ENCODE data around the gene CFAP251. TPM values are rescaled to one million over a fixed set of nuclear protein-coding genes. Genes with fewer than 3 reads are reported as not detected.

Gene CFAP251
- total and polyA plus RNA-seq, 12 donors, result 0.52 to 4.6 (median 1.5) TPM

DNA sequence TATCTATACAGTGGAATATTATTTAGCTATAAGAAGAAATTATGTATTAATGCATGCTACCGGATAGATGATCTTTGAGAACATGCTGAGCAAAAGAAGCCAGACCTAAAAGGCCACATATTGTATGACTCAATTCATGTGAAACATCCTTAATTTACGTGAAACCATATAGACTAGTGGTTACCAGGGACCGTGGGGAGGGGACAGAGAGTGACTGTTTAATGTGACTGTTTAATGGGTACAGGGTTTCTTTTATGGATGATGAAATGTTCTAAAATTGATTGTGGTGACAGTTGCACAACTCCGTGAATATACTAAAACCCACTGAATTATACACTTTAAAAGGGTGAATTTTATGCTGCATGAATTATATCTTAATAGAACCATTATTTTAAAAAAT, 94.7 kb downstream of the CFAP251 start:
- H3K9me3 ChIP-seq, result peaks cover 0 to 6% (median 0%) of the 10 kb centered on the region in 11 donors
- no peak overlapping the region for H3K27ac ChIP-seq
- TF ChIP-seq, protein P1, sequence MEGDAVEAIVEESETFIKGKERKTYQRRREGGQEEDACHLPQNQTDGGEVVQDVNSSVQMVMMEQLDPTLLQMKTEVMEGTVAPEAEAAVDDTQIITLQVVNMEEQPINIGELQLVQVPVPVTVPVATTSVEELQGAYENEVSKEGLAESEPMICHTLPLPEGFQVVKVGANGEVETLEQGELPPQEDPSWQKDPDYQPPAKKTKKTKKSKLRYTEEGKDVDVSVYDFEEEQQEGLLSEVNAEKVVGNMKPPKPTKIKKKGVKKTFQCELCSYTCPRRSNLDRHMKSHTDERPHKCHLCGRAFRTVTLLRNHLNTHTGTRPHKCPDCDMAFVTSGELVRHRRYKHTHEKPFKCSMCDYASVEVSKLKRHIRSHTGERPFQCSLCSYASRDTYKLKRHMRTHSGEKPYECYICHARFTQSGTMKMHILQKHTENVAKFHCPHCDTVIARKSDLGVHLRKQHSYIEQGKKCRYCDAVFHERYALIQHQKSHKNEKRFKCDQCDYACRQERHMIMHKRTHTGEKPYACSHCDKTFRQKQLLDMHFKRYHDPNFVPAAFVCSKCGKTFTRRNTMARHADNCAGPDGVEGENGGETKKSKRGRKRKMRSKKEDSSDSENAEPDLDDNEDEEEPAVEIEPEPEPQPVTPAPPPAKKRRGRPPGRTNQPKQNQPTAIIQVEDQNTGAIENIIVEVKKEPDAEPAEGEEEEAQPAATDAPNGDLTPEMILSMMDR (IDR thresholded peaks at IDR 0.05), result no peak
- H3K27me3 ChIP-seq, result no peaks in the 10 kb centered on the region
- no peak for ATAC-seq
- no peak overlapping the region for H3K4me3 ChIP-seq
- no peaks in the 10 kb centered on the region for H3K4me1 ChIP-seq
- no peaks in the 10 kb centered on the region for H3K36me3 ChIP-seq
- DNase-seq, result no peak
- intact Hi-C loops (cut with DNase I), result no loop called here
- WGBS, 2 donors, result 84 to 94% methylated on average over 4 of the region's 4 CpGs

DNA sequence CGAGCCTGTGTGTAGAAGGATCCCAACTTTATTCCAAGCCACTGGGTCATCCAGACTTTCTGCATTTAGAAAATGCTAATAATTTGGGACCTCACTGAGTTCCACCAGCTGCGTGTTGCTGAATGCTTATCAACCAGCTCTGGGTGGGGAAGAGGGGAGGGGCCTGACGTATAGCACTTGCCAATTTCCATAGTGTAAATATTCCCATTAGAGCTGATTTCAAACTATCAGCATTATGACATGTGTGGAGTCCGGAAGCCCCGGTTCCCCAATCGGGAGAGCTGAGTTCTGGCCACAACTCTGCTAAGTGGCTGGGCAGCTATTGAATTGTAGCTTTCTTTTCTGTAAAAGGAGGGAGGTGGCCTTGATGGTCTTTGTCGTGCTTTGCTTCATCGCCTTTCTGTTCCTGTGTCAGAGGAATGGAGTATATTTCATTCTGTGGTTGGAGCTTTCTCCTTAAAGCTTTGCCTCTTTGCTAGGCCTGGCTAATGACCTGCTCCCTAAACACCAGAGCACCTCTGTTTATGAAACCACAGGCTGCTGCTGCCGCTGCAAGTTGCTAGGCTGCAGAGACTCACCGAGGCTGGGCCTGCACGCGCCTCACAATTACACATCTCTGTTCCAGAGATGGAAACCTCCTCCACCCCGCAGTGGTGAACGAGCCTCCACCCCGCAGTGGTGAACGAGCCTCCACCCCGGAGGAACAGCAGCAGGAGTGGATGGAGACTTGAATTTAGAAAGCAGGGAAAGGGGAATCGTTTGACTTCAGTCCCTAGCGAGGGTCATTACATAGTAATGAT, 95.6 kb downstream of the CFAP251 start:
- intact Hi-C loops (cut with DNase I), result no loop called here
- H3K36me3 ChIP-seq, result no peaks in the 10 kb centered on the region
- no peak overlapping the region for H3K27ac ChIP-seq
- WGBS, 2 donors, result 81 to 83% methylated on average over 19 of the region's 19 CpGs
- ATAC-seq (no peak), DNase-seq (no peak)
- H3K4me1 ChIP-seq, result no peaks in the 10 kb centered on the region
- H3K4me3 ChIP-seq, result no peak overlapping the region
- TF ChIP-seq, protein P1 (IDR thresholded peaks at IDR 0.05), result no peak
- no peaks in the 10 kb centered on the region for H3K27me3 ChIP-seq
- H3K9me3 ChIP-seq, result peaks cover 0 to 15% (median 0%) of the 10 kb centered on the region in 11 donors

DNA sequence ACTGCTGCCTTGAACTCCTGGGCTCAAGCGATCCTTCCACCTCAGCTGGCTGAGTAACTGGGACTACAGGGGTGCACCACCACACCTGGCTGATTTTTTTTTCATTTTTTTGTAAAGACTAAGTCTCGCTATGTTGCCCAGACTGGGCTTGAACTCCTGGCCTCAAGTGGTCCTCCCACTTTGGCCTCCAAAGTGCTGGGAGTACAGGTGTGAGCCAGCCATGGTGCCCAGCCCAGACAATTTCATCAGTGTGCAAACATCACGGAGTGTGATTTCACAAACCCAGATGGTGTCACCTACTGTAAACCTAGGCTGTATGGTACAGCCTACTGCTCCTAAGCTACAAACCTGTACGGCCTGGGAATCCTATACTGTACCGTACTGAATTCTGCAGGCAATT, 96.4 kb downstream of the CFAP251 start:
- no peak overlapping the region for H3K4me3 ChIP-seq
- TF ChIP-seq, protein P1 (IDR thresholded peaks at IDR 0.05), result no peak
- no peaks in the 10 kb centered on the region for H3K27me3 ChIP-seq
- H3K4me1 ChIP-seq, result no peaks in the 10 kb centered on the region
- ATAC-seq, result no peak
- H3K9me3 ChIP-seq, result peaks cover 0 to 15% (median 0%) of the 10 kb centered on the region in 11 donors
- intact Hi-C loops (cut with DNase I), result no loop called here
- H3K27ac ChIP-seq, result no peak overlapping the region
- no peak for DNase-seq
- 95 to 97% methylated on average over 5 of the region's 5 CpGs for WGBS, 2 donors
- no peaks in the 10 kb centered on the region for H3K36me3 ChIP-seq

DNA sequence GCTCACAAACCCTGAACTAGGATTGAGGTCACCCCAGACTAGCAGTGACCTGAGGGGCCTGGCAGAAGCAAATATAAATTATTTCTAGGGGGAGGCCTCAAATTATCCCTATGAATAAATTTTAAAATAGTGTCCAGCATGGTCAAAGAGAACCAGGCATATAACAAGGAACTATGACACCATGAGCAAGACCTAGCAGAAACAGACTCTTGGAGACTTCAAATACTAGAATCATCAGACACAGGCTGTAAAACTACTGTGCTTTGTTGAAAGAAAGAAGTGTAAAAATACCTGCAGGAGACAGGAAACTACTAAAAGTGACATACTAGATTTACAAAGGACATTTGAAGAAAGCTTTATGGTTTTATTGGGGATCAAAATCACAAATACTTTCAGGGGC, 100.1 kb downstream of the CFAP251 start:
- H3K36me3 ChIP-seq, result no peaks in the 10 kb centered on the region
- DNase-seq, result no peak
- H3K27ac ChIP-seq, result no peak overlapping the region
- no peak overlapping the region for H3K4me3 ChIP-seq
- no peak for ATAC-seq
- H3K9me3 ChIP-seq, result peaks cover 0 to 15% (median 0%) of the 10 kb centered on the region in 11 donors
- TF ChIP-seq, protein P1 (IDR thresholded peaks at IDR 0.05), result no peak
- peaks cover 0 to 24% (median 0%) of the 10 kb centered on the region in 7 donors for H3K27me3 ChIP-seq
- intact Hi-C loops (cut with DNase I), result no loop called here
- peaks cover 0 to 19% (median 12%) of the 10 kb centered on the region in 9 donors for H3K4me1 ChIP-seq

Measured in heart right ventricle (tissue), 16 donors.